Neural cell (in vitro differentiated cells): ENCODE data around the gene QSER1. TPM values are rescaled to one million over a fixed set of nuclear protein-coding genes. Genes with fewer than 3 reads are reported as not detected.

Experiments
- H2AFZ ChIP-seq: fragments of 200-600, 300-800 bp; sonication (generic), shearing (Covaris generic); 2 replicates; pipeline ENCODE4 v1.6.0; 2014; ENCODE audit warnings: low read depth, mild to moderate bottlenecking, antibody characterized with exemption, low read length, moderate library complexity
- H3F3A ChIP-seq: fragments of 200-600 bp; shearing (Covaris generic); 2 replicates; pipeline ENCODE4 v1.6.1; 2016; ENCODE audit warnings: mild to moderate bottlenecking, moderate library complexity, mixed read lengths, antibody characterized with exemption, low read length; ENCODE audit not compliant: insufficient read depth, poor library complexity, severe bottlenecking
- H3K27ac ChIP-seq: fragments of 200-600, 300-800 bp; sonication (generic), shearing (Covaris generic); 2 replicates; pipeline ENCODE4 v1.5.1; 2014; ENCODE audit warnings: mild to moderate bottlenecking, low read length, moderate library complexity
- H3K27me3 ChIP-seq: fragments of 300-800, 200-600 bp; sonication (generic), shearing (Covaris generic); 2 replicates; pipeline ENCODE4 v1.6.0; 2014; ENCODE audit warnings: mild to moderate bottlenecking, low read depth, low read length, moderate library complexity; ENCODE audit not compliant: insufficient read depth
- H3K36me3 ChIP-seq: fragments of 300-800, 200-600 bp; sonication (generic), shearing (Covaris generic); 2 replicates; pipeline ENCODE4 v1.5.1; 2014; ENCODE audit warnings: mild to moderate bottlenecking, antibody characterized with exemption, low read length, moderate library complexity; ENCODE audit not compliant: insufficient read depth
- H3K4me2 ChIP-seq: fragments of 300-800, 200-600 bp; sonication (generic), shearing (Covaris generic); 2 replicates; pipeline ENCODE4 v1.6.0; 2014; ENCODE audit warnings: mild to moderate bottlenecking, low read length
- H3K4me3 ChIP-seq: fragments of 300-800, 200-600 bp; sonication (generic), shearing (Covaris generic); 2 replicates; pipeline ENCODE4 v1.5.1; 2014; ENCODE audit warnings: mild to moderate bottlenecking, low read length, moderate library complexity
- H3K79me2 ChIP-seq: fragments of 200-600 bp; shearing (Covaris generic); replicated peaks from 2 replicates; pipeline ENCODE4 v1.6.0; 2014; ENCODE audit warnings: mild to moderate bottlenecking, low read length, moderate library complexity; ENCODE audit not compliant: insufficient read depth
- H3K9ac ChIP-seq: fragments of 300-800, 200-600 bp; sonication (generic), shearing (Covaris generic); 2 replicates; pipeline ENCODE4 v1.6.1; 2016; ENCODE audit warnings: mild to moderate bottlenecking, low read length, mixed read lengths
- H3K9me2 ChIP-seq: fragments of 200-600 bp; shearing (Covaris generic); 2 replicates; pipeline ENCODE4 v1.6.1; 2016; ENCODE audit warnings: mild to moderate bottlenecking, low read length, mixed read lengths; ENCODE audit not compliant: insufficient read depth
- H3K9me3 ChIP-seq: fragments of 200-600, 300-800 bp; sonication (generic), shearing (Covaris generic); 2 replicates; pipeline ENCODE4 v1.6.1; 2016; ENCODE audit warnings: mild to moderate bottlenecking, mixed run types, low read length, moderate library complexity, mixed read lengths
- H4K20me1 ChIP-seq: fragments of 200-600 bp; shearing (Covaris generic); 2 replicates; pipeline ENCODE4 v1.6.1; 2016; ENCODE audit warnings: mild to moderate bottlenecking, mixed run types; ENCODE audit not compliant: insufficient read depth
- CTCF ChIP-seq: fragments of 450-650 bp; IDR thresholded peaks from 2 replicates; pipeline ENCODE4 v1.5.1; 2014; ENCODE audit warnings: antibody characterized with exemption, mild to moderate bottlenecking, moderate library complexity; ENCODE audit not compliant: poor library complexity, severe bottlenecking
- EP300 ChIP-seq: fragments of 450-650 bp; conservative IDR thresholded peaks from 2 replicates; pipeline ENCODE4 v1.6.1; 2014; ENCODE audit warnings: antibody characterized with exemption, mild to moderate bottlenecking, moderate library complexity; ENCODE audit not compliant: poor library complexity, severe bottlenecking
- EZH2 ChIP-seq: fragments of 200-600, 300-800 bp; shearing (Covaris generic), sonication (generic); IDR thresholded peaks from 2 replicates; pipeline ENCODE4 v1.6.1; 2014; ENCODE audit warnings: antibody characterized with exemption, low read length, borderline replicate concordance, mild to moderate bottlenecking; ENCODE audit not compliant: insufficient read depth, poor library complexity, severe bottlenecking
- MXI1 ChIP-seq: fragments of 450-650 bp; conservative IDR thresholded peaks from 2 replicates; pipeline ENCODE4 v1.6.1; 2014; ENCODE audit warnings: antibody characterized with exemption, mild to moderate bottlenecking; ENCODE audit not compliant: poor library complexity, severe bottlenecking
- POLR2AphosphoS5 ChIP-seq: IDR thresholded peaks from 2 replicates; pipeline ENCODE4 v1.6.1; 2012
- RAD21 ChIP-seq: fragments of 450-650 bp; conservative IDR thresholded peaks from 2 replicates; pipeline ENCODE4 v1.6.1; 2014; ENCODE audit warnings: antibody characterized with exemption, mild to moderate bottlenecking, moderate library complexity
- REST ChIP-seq: IDR thresholded peaks from 2 replicates; pipeline ENCODE4 v1.6.1; 2012; ENCODE audit warnings: borderline replicate concordance
- SMC3 ChIP-seq: fragments of 450-650 bp; conservative IDR thresholded peaks from 2 replicates; pipeline ENCODE4 v1.6.1; 2014; ENCODE audit warnings: antibody characterized with exemption, mild to moderate bottlenecking, moderate library complexity; ENCODE audit not compliant: poor library complexity
- TAF1 ChIP-seq: IDR thresholded peaks from 2 replicates; pipeline ENCODE4 v1.6.1; 2012; ENCODE audit warnings: low read depth
- polyA plus RNA-seq: library from polyadenylated mRNA; depleted of rRNA; stranded (reverse); fragments of >200 nt; gene quantifications from 2 replicates; pipeline ENCODE4 v1.2.3, GENCODE V29; 2014

The QSER1 gene
- polyA plus RNA-seq, 1 donor from 2014 or later: 18.1 TPM

GRCh38 chr11:33021501-33021900, 128.9 kb downstream of the QSER1 start:
- no peaks in the 10 kb centered on the region for H3K9me3 ChIP-seq
- H3K79me2 ChIP-seq: no peaks in the 10 kb centered on the region
- no peak overlapping the region for H3K27ac ChIP-seq
- no peaks in the 10 kb centered on the region for H3K9me2 ChIP-seq
- H3F3A ChIP-seq: no peaks in the 10 kb centered on the region
- H3K4me2 ChIP-seq: no peak overlapping the region
- no peak overlapping the region for H3K4me3 ChIP-seq
- no peak overlapping the region for H3K9ac ChIP-seq
- H3K27me3 ChIP-seq: peaks cover 6% of the 10 kb centered on the region
- no peaks in the 10 kb centered on the region for H3K36me3 ChIP-seq
- H2AFZ ChIP-seq: no peak overlapping the region
- no peaks in the 10 kb centered on the region for H4K20me1 ChIP-seq
- TF ChIP-seq EZH2 (no peak), MXI1 (no peak), POLR2AphosphoS5 (no peak), TAF1 (no peak), REST (no peak), CTCF (no peak), SMC3 (no peak), EP300 (no peak), RAD21 (no peak)

- H3K9ac ChIP-seq: no peak overlapping the region
- H4K20me1 ChIP-seq: no peaks in the 10 kb centered on the region
- H2AFZ ChIP-seq: no peak overlapping the region
- no peaks in the 10 kb centered on the region for H3K36me3 ChIP-seq
- H3K79me2 ChIP-seq: no peaks in the 10 kb centered on the region
- TF ChIP-seq SMC3 (no peak), EP300 (no peak), MXI1 (no peak), RAD21 (no peak), EZH2 (no peak), REST (no peak), POLR2AphosphoS5 (no peak), TAF1 (no peak), CTCF (no peak)
- no peak overlapping the region for H3K4me3 ChIP-seq
- no peaks in the 10 kb centered on the region for H3K9me2 ChIP-seq
- H3K27me3 ChIP-seq: peaks cover 2% of the 10 kb centered on the region
- H3K27ac ChIP-seq: no peak overlapping the region
- H3K4me2 ChIP-seq: no peak overlapping the region
- no peaks in the 10 kb centered on the region for H3F3A ChIP-seq
- no peaks in the 10 kb centered on the region for H3K9me3 ChIP-seq
Measured at GRCh38 chr11:33021937-33022336, 129.3 kb downstream of the QSER1 start.
